AG10803 (cell line): Measurements from ENCODE around the gene GNG7.
A peak's percentile ranks its signal among the peaks of the same experiment; 100 is the strongest.
"Not testable (repeated sequence)": the region's sequence is repeated elsewhere in the genome, so short reads cannot be mapped to it uniquely, and the experiment has no call there.

Experiments used
- DNase-seq: peaks from one replicate; pipeline ENCODE4 v3.0.0; 2010; ENCODE audit warnings: low read depth
- H3K4me3 ChIP-seq: 2 replicates; pipeline ENCODE4 v1.5.1; 2011; ENCODE audit warnings: mild to moderate bottlenecking, low read length, control low read depth
- CTCF ChIP-seq: conservative IDR thresholded peaks from 2 replicates; pipeline ENCODE4 v1.5.1; 2011; ENCODE audit warnings: mild to moderate bottlenecking, low read length, control low read depth, inconsistent platforms

Gene GNG7

GRCh38 chr19:2653710-2654707 is 48.5 kb downstream of the GNG7 start:
- no peak overlapping the region for H3K4me3 ChIP-seq

GRCh38 chr19:2653218-2653617 is 49.3 kb downstream of the GNG7 start:
- H3K4me3 ChIP-seq: no peak overlapping the region
- DNase-seq: no peak
- no peak for TF ChIP-seq CTCF

More at GRCh38 chr19:2653710-2654707, 48.5 kb downstream of the GNG7 start:
- TF ChIP-seq CTCF: no peak
- DNase-seq: no peak

GRCh38 chr19:2652504-2653099 is 49.9 kb downstream of the GNG7 start:
- TF ChIP-seq CTCF: no peak
- no peak overlapping the region for H3K4me3 ChIP-seq
- no peak for DNase-seq

- not testable (repeated sequence) for DNase-seq, H3K4me3 ChIP-seq
Observed at GRCh38 chr19:2651002-2651733, 51.3 kb downstream of the GNG7 start.

- no peak for DNase-seq
- no peak for TF ChIP-seq CTCF
- H3K4me3 ChIP-seq: no peak overlapping the region
Observed at GRCh38 chr19:2650515-2650914, 52.0 kb downstream of the GNG7 start.

GRCh38 chr19:2648528-2648937 is 54.0 kb downstream of the GNG7 start:
- peak; percentile 79 for DNase-seq
- TF ChIP-seq CTCF: peak; percentile 88
- H3K4me3 ChIP-seq: no peak overlapping the region

- TF ChIP-seq CTCF: no peak
- no peak for DNase-seq
- no peak overlapping the region for H3K4me3 ChIP-seq
Observed at GRCh38 chr19:2648099-2648498, 54.4 kb downstream of the GNG7 start.
